ENCODE results near the gene PCLAF.

- TF ChIP-seq CTCF (IDR thresholded peaks at IDR 0.05; ENCODE audit: low read length) (no peak), EZH2 (IDR thresholded peaks at IDR 0.05; ENCODE audit: borderline replicate concordance, low read length) (no peak)
Measured at GRCh38 chr15:64383760-64384159, 2.5 kb upstream of the PCLAF start.

Data from OCI-LY1 (cell line).